Breast epithelium (tissue), 4 donors: ENCODE results near the gene CHD9. TPM values are rescaled to one million over a fixed set of nuclear protein-coding genes. Genes with fewer than 3 reads are reported as not detected.

Experiments used
- DNase-seq, 2 donors: peaks; one replicate each; pipeline ENCODE4 v3.0.0-alpha.2; 2019; ENCODE audit warnings: low spot score in 2 of 2
- H3K27ac ChIP-seq, 2 donors: fragments of 200-600 bp; sonication (generic) in 1 of 2; one replicate each; pipeline ENCODE4 v1.5.1; 2016 to 2019; ENCODE audit warnings: mild to moderate bottlenecking in 1 of 2
- H3K27me3 ChIP-seq, 2 donors: fragments of 200-600 bp; sonication (generic) in 1 of 2; one replicate each; pipeline versions ENCODE4 v1.5.1 to v1.6.0; 2017 to 2019; ENCODE audit warnings: control low read depth in 1 of 2, mild to moderate bottlenecking in 1 of 2
- H3K36me3 ChIP-seq: fragments of 200-600 bp; one replicate; pipeline ENCODE4 v1.5.1; 2019
- H3K4me1 ChIP-seq, 2 donors: fragments of 200-600 bp; sonication (generic); one replicate each; pipeline ENCODE4 v1.5.1; 2016 to 2019; ENCODE audit warnings: control low read depth in 1 of 2
- H3K4me3 ChIP-seq, 3 donors: fragments of 200-600 bp; sonication (generic); 1 replicate in 2 of 3; 2 replicates in 1 of 3; pipeline ENCODE4 v1.5.1; 2016 to 2019; ENCODE audit warnings: mild to moderate bottlenecking in 3 of 3, moderate library complexity in 2 of 3
- H3K9me3 ChIP-seq, 2 donors: fragments of 200-600 bp; sonication (generic) in 1 of 2; one replicate each; pipeline ENCODE4 v1.5.1; 2016 to 2019; ENCODE audit warnings: control low read depth in 1 of 2
- CTCF ChIP-seq, 3 donors: fragments of 450-650 bp; IDR thresholded peaks; one replicate each; pipeline ENCODE4 v1.5.1; 2016 to 2017; ENCODE audit warnings: antibody characterized with exemption in 3 of 3, mild to moderate bottlenecking in 3 of 3, moderate library complexity in 3 of 3
- POLR2A ChIP-seq: fragments of 450-650 bp; IDR thresholded peaks from one replicate; pipeline ENCODE4 v1.6.1; 2016; ENCODE audit warnings: antibody characterized with exemption, mild to moderate bottlenecking, moderate library complexity
- POLR2AphosphoS5 ChIP-seq, 3 donors: sonication (generic); formaldehyde crosslinking; IDR thresholded peaks; one replicate each; pipeline ENCODE4 v1.6.1; 2017; ENCODE audit warnings: antibody characterized with exemption in 3 of 3
- intact Hi-C: fragments of 100-400 bp; cut with DNase I; formaldehyde crosslinking; loops from one replicate; pipeline ENCODE4 v1.15.1; 2023; ENCODE audit warnings: low total_unique reads
- total RNA-seq, 3 donors: library from RNA; depleted of rRNA; stranded (reverse); fragments of >200 nt; gene quantifications; one replicate each; pipeline ENCODE4 v1.1.0, GENCODE V29; 2016

Gene CHD9
- total RNA-seq, 3 donors from 2014 or later, result 93.8 to 160 (median 158) TPM

GRCh38 chr16:53150769-53151168 lies 96.0 kb downstream of the CHD9 start:
- TF ChIP-seq POLR2A (no peak), CTCF (IDR thresholded peaks at IDR 0.05) (no peak), POLR2AphosphoS5 (IDR thresholded peaks at IDR 0.05) (no peak)
- Histone ChIP-seq H3K27ac (no peak overlapping the region), H3K4me1 (no peaks in the 10 kb centered on the region), H3K9me3 (peaks cover 10 to 17% of the 10 kb centered on the region in 2 donors), H3K27me3 (no peaks in the 10 kb centered on the region), H3K4me3 (no peak overlapping the region), H3K36me3 (no peaks in the 10 kb centered on the region)
- no peak for DNase-seq
- intact Hi-C loops, result no loop called here

- intact Hi-C loops, result no loop called here
- H3K27me3 ChIP-seq, result no peaks in the 10 kb centered on the region
- no peak for DNase-seq
- H3K27ac ChIP-seq, result no peak overlapping the region
- no peak for TF ChIP-seq POLR2AphosphoS5 (IDR thresholded peaks at IDR 0.05)
- TF ChIP-seq CTCF (IDR thresholded peaks at IDR 0.05), result no peak
- no peak for TF ChIP-seq POLR2A
- H3K36me3 ChIP-seq, result peaks cover 8% of the 10 kb centered on the region
- peaks cover 10 to 17% of the 10 kb centered on the region in 2 donors for H3K9me3 ChIP-seq
- H3K4me3 ChIP-seq, result no peak overlapping the region
- H3K4me1 ChIP-seq, result no peaks in the 10 kb centered on the region
Observed at GRCh38 chr16:53152329-53152728, 97.5 kb downstream of the CHD9 start.

GRCh38 chr16:53153130-53153529 lies 98.3 kb downstream of the CHD9 start:
- no peak for DNase-seq
- Histone ChIP-seq H3K4me3 (no peak overlapping the region), H3K27ac (no peak overlapping the region), H3K4me1 (no peaks in the 10 kb centered on the region), H3K36me3 (peaks cover 8% of the 10 kb centered on the region), H3K27me3 (no peaks in the 10 kb centered on the region), H3K9me3 (peaks cover 10 to 17% of the 10 kb centered on the region in 2 donors)
- TF ChIP-seq POLR2A, result no peak
- no peak for TF ChIP-seq CTCF (IDR thresholded peaks at IDR 0.05)
- TF ChIP-seq POLR2AphosphoS5 (IDR thresholded peaks at IDR 0.05), result no peak
- intact Hi-C loops, result no loop called here

GRCh38 chr16:53154513-53154912 lies 99.7 kb downstream of the CHD9 start:
- intact Hi-C loops, result no loop called here
- Histone ChIP-seq H3K9me3 (peaks cover 10 to 17% of the 10 kb centered on the region in 2 donors), H3K36me3 (peaks cover 8% of the 10 kb centered on the region), H3K27ac (no peak overlapping the region), H3K27me3 (no peaks in the 10 kb centered on the region), H3K4me1 (no peaks in the 10 kb centered on the region), H3K4me3 (no peak overlapping the region)
- TF ChIP-seq POLR2A (no peak), POLR2AphosphoS5 (IDR thresholded peaks at IDR 0.05) (no peak), CTCF (IDR thresholded peaks at IDR 0.05) (no peak)
- DNase-seq, result no peak

GRCh38 chr16:53156516-53156915 lies 101.7 kb downstream of the CHD9 start:
- intact Hi-C loops, result no loop called here
- H3K4me3 ChIP-seq, result no peak overlapping the region
- no peak overlapping the region for H3K27ac ChIP-seq
- no peaks in the 10 kb centered on the region for H3K4me1 ChIP-seq
- H3K36me3 ChIP-seq, result peaks cover 8% of the 10 kb centered on the region
- no peak for DNase-seq
- no peaks in the 10 kb centered on the region for H3K27me3 ChIP-seq
- no peaks in the 10 kb centered on the region for H3K9me3 ChIP-seq
- no peak for TF ChIP-seq POLR2AphosphoS5 (IDR thresholded peaks at IDR 0.05)
- TF ChIP-seq CTCF (IDR thresholded peaks at IDR 0.05), result no peak
- no peak for TF ChIP-seq POLR2A
